T-cell (primary cell): Measurements from ENCODE around the gene ATXN2. TPM values are rescaled to one million over a fixed set of nuclear protein-coding genes. Genes with fewer than 3 reads are reported as not detected.
"Not testable (repeated sequence)": the region's sequence is repeated elsewhere in the genome, so short reads cannot be mapped to it uniquely, and the experiment has no call there.

Source experiments
- ATAC-seq, 4 experiments: fragments of 200-7000 bp in 3 of 4; fragments of 150-1000 bp in 1 of 4; cut with Tn5 transposase; replicated peaks in 1 of 4; 1 replicate in 3 of 4; 2 replicates in 1 of 4; pipeline ENCODE4 v1.10.0; 2021; ENCODE audit warnings: moderate library complexity in 3 of 4, mild to moderate bottlenecking in 2 of 4, moderate number of reproducible peaks in 1 of 4
- CTCF ChIA-PET, 2 donors: fragments of 300-600 bp; sonication (Branson Sonifier 250); formaldehyde crosslinking; loops; one replicate each; lab custom pipeline; 2022; ENCODE audit warnings: antibody characterized with exemption in 2 of 2; lab: Charles Lee
- POLR2A ChIA-PET, 2 donors: fragments of 300-600 bp; sonication (Branson Sonifier 250); formaldehyde crosslinking; loops; one replicate each; lab custom pipeline; 2022; ENCODE audit warnings: antibody characterized with exemption in 2 of 2; lab: Charles Lee
- DNase-seq, 35 experiments: peaks; one replicate each; pipeline versions ENCODE4 v3.0.0 to v3.0.0-alpha.2; 2013 to 2023
- H3K27ac ChIP-seq: one replicate; pipeline ENCODE4 v1.5.1; 2013; ENCODE audit warnings: low read length
- H3K27me3 ChIP-seq, 2 experiments: replicated peaks in 1 of 2; 1 replicate in 1 of 2; 2 replicates in 1 of 2; pipeline versions ENCODE4 v1.6.1 to v1.7.0; 2013; ENCODE audit warnings: low read length in 1 of 2, mixed read lengths in 1 of 2; ENCODE audit not compliant: control insufficient read depth in 2 of 2, insufficient read depth in 2 of 2; ENCODE audit errors: extremely low read depth in 1 of 2
- H3K36me3 ChIP-seq, 2 donors: 1 replicate in 1 of 2; 2 replicates in 1 of 2; pipeline versions ENCODE4 v1.6.1 to v1.7.0; 2013; ENCODE audit warnings: low read length in 1 of 2; ENCODE audit not compliant: control insufficient read depth in 2 of 2, insufficient read depth in 1 of 2; ENCODE audit errors: extremely low read depth in 1 of 2
- H3K4me1 ChIP-seq, 2 experiments: 1 replicate in 1 of 2; 2 replicates in 1 of 2; pipeline versions ENCODE4 v1.6.1 to v1.7.0; 2013; ENCODE audit warnings: low read length in 2 of 2, mixed read lengths in 1 of 2; ENCODE audit not compliant: insufficient read depth in 2 of 2, control insufficient read depth in 1 of 2; ENCODE audit errors: extremely low read depth in 1 of 2
- H3K4me3 ChIP-seq, 2 donors: 1 replicate in 1 of 2; 2 replicates in 1 of 2; pipeline versions ENCODE4 v1.5.1 to v1.7.0; 2013; ENCODE audit warnings: mild to moderate bottlenecking in 2 of 2, low read length in 1 of 2, moderate library complexity in 1 of 2; ENCODE audit not compliant: control insufficient read depth in 1 of 2; ENCODE audit errors: extremely low read depth in 1 of 2
- H3K9me3 ChIP-seq: 2 replicates; pipeline ENCODE4 v1.7.0; 2013
- H3K27ac Mint-ChIP-seq, 2 donors: one replicate each; pipeline ENCODE4 v1.8.0; 2020 to 2021; ENCODE audit warnings: mild to moderate bottlenecking in 2 of 2, mixed read lengths in 2 of 2
- H3K27me3 Mint-ChIP-seq, 2 donors: one replicate each; pipeline ENCODE4 v1.8.0; 2021 to 2022; ENCODE audit warnings: mixed read lengths in 2 of 2
- H3K36me3 Mint-ChIP-seq: one replicate; pipeline ENCODE4 v1.8.0; 2021; ENCODE audit warnings: mixed read lengths
- H3K4me1 Mint-ChIP-seq, 3 donors: one replicate each; pipeline ENCODE4 v1.8.0; 2020 to 2022; ENCODE audit warnings: mixed read lengths in 3 of 3, mild to moderate bottlenecking in 1 of 3
- H3K4me3 Mint-ChIP-seq, 3 donors: one replicate each; pipeline ENCODE4 v1.8.0; 2020 to 2022; ENCODE audit warnings: mild to moderate bottlenecking in 3 of 3, mixed read lengths in 3 of 3, moderate library complexity in 3 of 3
- H3K9me3 Mint-ChIP-seq, 3 donors: one replicate each; pipeline ENCODE4 v1.8.0; 2020 to 2022; ENCODE audit warnings: mixed read lengths in 3 of 3
- WGBS: methylation state at CpG from one replicate; pipeline ENCODE4 v1.1.5; 2013; ENCODE audit warnings: missing lambda C conversion rate; ENCODE audit not compliant: insufficient coverage; 5-methylcytosine and 5-hydroxymethylcytosine counted together
- total RNA-seq, 35 experiments: library from RNA in 6 of 35; stranded (reverse) in 6 of 35; fragments of 120-200 nt in 1 of 35; gene quantifications; one replicate each; pipeline versions ENCODE4 v1.2.1 to v1.2.4 and lab custom pipeline; 2013 to 2026

Gene ATXN2
- total RNA-seq, 5 donors from 2014 or later (not counting 1 experiment from before 2014, with no cell fraction given) = 48.6 to 54.0 (median 50.3) TPM

DNA sequence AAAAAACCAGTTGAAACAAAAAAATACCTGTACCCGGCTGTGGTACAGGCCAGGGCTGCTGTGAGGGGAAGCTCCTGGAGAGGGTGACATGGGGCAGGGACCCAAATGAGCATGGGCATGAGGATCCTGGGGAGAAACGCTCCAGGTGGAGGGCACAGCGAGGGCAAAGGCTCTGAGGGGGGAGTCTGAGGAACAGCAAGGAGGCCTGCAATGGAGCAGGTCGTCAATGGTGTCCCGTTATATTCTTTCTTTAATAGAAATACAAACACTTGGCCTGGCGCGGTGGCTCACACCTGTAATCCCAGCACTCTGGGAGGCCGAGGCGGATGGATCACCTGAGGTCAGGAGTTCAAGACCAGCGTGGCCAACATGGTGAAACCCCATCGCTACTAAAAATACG lies 1.9 kb upstream of the ATXN2 start:
- H3K27me3 Mint-ChIP-seq, H3K27ac ChIP-seq, POLR2A ChIA-PET, DNase-seq, ATAC-seq, H3K9me3 ChIP-seq, H3K9me3 Mint-ChIP-seq, CTCF ChIA-PET, H3K27ac Mint-ChIP-seq, H3K27me3 ChIP-seq, H3K4me3 ChIP-seq, H3K36me3 Mint-ChIP-seq, H3K36me3 ChIP-seq, H3K4me3 Mint-ChIP-seq: not testable (repeated sequence)
- 99% methylated on average over 6 of the region's 12 CpGs for WGBS
- peaks cover 12 to 21% of the 10 kb centered on the region in 2 experiments for H3K4me1 ChIP-seq
- H3K4me1 Mint-ChIP-seq = peaks cover 22 to 24% (median 24%) of the 10 kb centered on the region in 3 donors

DNA sequence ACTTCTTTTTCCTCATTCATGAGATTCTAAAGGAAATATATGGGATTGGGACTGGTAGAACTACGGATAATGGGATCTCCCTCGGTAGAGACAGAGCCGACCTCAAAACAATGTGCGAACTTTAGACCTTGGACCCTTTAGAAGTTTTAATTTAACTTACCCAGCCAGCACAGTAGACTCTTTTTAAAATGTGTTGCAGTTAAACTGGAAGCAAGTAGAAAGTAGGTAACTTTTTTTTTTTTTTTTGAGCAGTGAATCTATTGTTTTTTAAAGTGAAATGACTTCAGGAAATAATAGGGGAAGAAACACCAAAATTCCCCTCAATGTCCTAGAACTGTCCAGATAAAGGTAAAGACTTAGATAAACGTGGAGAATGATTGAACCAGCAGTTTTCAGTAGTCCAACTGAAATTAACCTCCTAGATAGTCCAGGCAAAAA lies 1.1 kb upstream of the ATXN2 start:
- H3K4me3 Mint-ChIP-seq = peak overlapping the region; percentile 81 to 87 (median 84)
- H3K9me3 ChIP-seq = no peaks in the 10 kb centered on the region
- H3K27ac Mint-ChIP-seq = peak overlapping the region; percentile 77 to 90
- ChIA-PET POLR2A (no interaction called here), CTCF (no interaction called here)
- peaks cover 27 to 32% (median 31%) of the 10 kb centered on the region in 3 donors for H3K4me1 Mint-ChIP-seq
- ATAC-seq (no peak), DNase-seq (no peak)
- H3K9me3 Mint-ChIP-seq = no peaks in the 10 kb centered on the region
- peak overlapping the region; percentile 76 to 93 for H3K4me3 ChIP-seq
- H3K36me3 Mint-ChIP-seq = no peaks in the 10 kb centered on the region
- no peaks in the 10 kb centered on the region for H3K27me3 Mint-ChIP-seq
- no CpG with 5 or more reads among the region's 5 CpGs for WGBS
- H3K4me1 ChIP-seq = peaks cover 12 to 21% of the 10 kb centered on the region in 2 experiments
- no peaks in the 10 kb centered on the region for H3K36me3 ChIP-seq
- no peaks in the 10 kb centered on the region for H3K27me3 ChIP-seq
- H3K27ac ChIP-seq = peak overlapping the region; percentile 79

DNA sequence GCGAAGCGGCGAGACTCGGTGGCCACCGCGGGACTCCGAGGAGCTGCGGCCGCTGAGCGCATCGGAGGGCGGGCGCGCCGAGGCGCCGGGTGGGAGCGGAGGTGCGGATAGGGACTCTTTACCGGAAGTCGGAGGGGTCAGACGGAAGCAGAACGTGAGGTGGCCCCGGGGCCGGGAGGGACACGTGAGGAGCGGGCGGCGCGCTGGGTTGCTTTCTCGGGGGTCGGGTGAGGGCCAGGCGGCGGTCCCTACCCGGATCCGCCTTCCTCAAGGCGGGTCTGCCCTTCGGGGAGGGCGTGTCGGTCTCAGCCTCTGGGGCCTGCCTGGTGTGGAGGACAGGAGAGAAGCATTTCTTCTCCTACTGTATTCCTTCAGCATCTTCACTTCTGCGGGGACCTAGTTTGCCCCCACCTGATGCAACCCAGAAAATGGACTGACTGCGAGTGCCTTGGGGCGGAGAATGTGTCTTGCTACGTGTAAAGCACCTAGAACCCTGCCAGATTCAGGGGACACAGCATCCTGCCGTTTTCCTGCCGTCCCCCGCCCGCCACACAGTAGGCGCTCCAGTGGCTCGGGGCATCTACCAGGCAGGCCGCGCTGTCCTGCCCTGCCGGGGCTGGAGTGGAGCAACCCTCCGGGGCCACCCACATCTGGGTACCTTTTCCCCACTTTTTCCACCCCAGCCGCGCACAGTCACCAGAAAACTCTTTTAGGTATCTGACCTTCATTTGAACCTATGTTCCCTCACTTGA lies 514 bp upstream of the ATXN2 start:
- ChIA-PET CTCF (interaction anchor here in 1 of 2 donors (0.5 kb wide), 1 partner anchor 264 kb away, joined by 3 read pairs; no protein-coding TSS in a partner anchor), POLR2A (no interaction called here)
- ATAC-seq (peak; percentile 78 to 84 (median 80)), DNase-seq (peak; percentile 61 to 90 (median 76))
- Mint-ChIP-seq H3K27ac (peak overlapping the region; percentile 77 to 90), H3K36me3 (no peaks in the 10 kb centered on the region), H3K9me3 (no peaks in the 10 kb centered on the region), H3K4me3 (peak overlapping the region; percentile 81 to 87 (median 84)), H3K4me1 (peaks cover 33 to 38% (median 37%) of the 10 kb centered on the region in 3 donors), H3K27me3 (no peaks in the 10 kb centered on the region)
- Histone ChIP-seq H3K4me3 (peak overlapping the region; percentile 76 to 93), H3K27me3 (no peaks in the 10 kb centered on the region), H3K9me3 (no peaks in the 10 kb centered on the region), H3K27ac (peak overlapping the region; percentile 79), H3K36me3 (no peaks in the 10 kb centered on the region), H3K4me1 (peaks cover 12 to 21% of the 10 kb centered on the region in 2 experiments)
- under 1% methylated on average over 39 of the region's 56 CpGs for WGBS

DNA sequence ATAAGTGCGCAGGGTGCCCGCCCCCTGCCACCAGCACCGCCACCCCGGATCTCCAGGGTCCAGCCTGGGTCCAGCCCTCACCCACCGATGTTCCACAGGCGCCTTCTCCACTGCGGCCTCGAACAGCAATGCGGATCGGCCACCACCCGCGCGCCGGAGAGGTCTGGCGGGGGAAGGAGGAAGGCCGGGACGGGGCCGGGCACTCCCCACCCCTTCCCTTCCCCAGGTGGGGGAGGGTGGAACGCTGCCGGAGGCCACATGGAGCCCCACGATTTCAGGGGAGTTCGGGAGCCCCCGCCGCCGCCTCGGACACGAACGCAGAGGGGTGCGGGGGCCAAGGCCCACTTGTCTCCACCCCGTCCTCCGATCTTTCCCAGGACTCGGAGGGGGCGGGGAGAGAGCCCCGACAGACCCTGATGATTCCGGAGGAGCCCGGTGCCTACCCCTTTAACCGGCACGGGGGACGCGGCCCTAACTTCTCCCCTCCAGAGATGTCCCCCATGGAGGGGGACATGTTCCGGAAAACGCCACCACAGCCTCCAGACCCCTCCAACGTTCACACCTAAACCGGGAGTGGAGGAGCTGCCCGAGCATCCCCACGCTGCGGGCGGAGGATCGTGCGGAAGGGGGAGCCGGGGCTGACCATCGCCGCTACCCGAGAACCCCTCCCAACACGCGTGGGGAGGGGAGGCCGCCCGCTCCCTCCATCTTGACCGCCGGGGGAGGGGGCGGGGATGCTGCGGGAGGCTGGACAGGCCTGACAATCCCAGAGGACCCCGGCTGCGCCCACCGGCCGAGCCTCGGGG lies 1.1 kb downstream of the ATXN2 start:
- H3K9me3 ChIP-seq = no peaks in the 10 kb centered on the region
- Mint-ChIP-seq H3K4me1 (peaks cover 47 to 49% (median 47%) of the 10 kb centered on the region in 3 donors), H3K9me3 (no peaks in the 10 kb centered on the region), H3K27ac (peak overlapping the region; percentile 80 to 91), H3K27me3 (no peaks in the 10 kb centered on the region), H3K4me3 (peak overlapping the region; percentile 87 to 93 (median 91)), H3K36me3 (no peaks in the 10 kb centered on the region)
- 0% methylated on average over 16 of the region's 67 CpGs for WGBS
- H3K4me1 ChIP-seq = peaks cover 12 to 21% of the 10 kb centered on the region in 2 experiments
- peak overlapping the region; percentile 1 for H3K27ac ChIP-seq
- peak in 22 of 35 experiments; percentile 1 to 33 (median 8) for DNase-seq
- peak overlapping the region; percentile 93 for H3K4me3 ChIP-seq
- no peak for ATAC-seq
- no peaks in the 10 kb centered on the region for H3K36me3 ChIP-seq
- ChIA-PET POLR2A (no interaction called here), CTCF (no interaction called here)
- H3K27me3 ChIP-seq = no peaks in the 10 kb centered on the region

DNA sequence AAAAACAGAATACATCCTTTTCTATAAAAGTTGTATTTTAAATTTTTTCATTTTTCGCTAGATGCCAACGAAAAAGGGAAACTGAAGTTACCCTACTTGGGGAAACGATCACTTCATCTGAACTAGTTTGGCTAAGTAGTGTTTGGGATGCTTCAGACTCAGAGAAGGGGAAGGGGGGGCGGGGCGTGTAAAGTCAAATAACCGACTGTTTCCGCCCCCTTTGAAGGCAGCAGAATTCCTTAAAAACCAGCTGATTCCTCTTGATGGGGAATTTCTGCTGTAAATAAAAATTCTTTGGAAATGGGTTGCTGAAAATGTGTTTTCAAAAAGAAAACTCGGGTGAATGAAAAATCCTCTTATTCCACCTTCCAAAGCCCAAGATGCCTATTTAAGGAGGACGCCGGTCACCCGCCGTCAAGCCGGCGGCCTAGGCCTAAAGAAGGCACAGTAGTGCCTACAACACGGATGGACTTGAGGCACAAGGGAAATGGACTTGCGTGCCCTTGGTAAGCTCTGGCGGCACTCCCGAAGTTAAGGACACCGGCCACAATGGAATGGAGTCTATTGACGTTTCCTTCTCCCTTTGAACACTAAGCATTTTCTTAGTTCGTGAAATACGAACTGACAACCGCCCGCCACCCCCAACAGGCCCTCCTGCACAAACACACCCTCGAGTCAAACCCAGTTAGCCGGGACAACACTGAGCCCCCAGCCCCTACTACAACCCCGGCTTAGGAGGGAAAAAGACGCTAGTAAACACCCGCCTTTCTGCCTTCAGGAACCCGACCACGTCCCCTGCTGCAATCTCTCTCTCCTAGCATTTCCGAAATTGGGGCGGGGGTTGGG lies 1.9 kb downstream of the ATXN2 start:
- Histone ChIP-seq H3K4me3 (peak overlapping the region; percentile 93), H3K27me3 (no peaks in the 10 kb centered on the region), H3K27ac (peak overlapping the region; percentile 1), H3K4me1 (peaks cover 12 to 21% of the 10 kb centered on the region in 2 experiments), H3K9me3 (no peaks in the 10 kb centered on the region), H3K36me3 (no peaks in the 10 kb centered on the region)
- H3K36me3 Mint-ChIP-seq = no peaks in the 10 kb centered on the region
- no peak for ATAC-seq
- DNase-seq = peak in 17 of 35 experiments; percentile 1 to 29 (median 13)
- peak overlapping the region; percentile 80 to 91 for H3K27ac Mint-ChIP-seq
- no peaks in the 10 kb centered on the region for H3K9me3 Mint-ChIP-seq
- POLR2A ChIA-PET = interaction anchor here in 1 of 2 donors (0.7 kb wide), 1 partner anchor 892 kb away, joined by 3 read pairs; no protein-coding TSS in a partner anchor
- H3K4me1 Mint-ChIP-seq = peaks cover 47 to 53% (median 52%) of the 10 kb centered on the region in 3 donors
- H3K4me3 Mint-ChIP-seq = peak overlapping the region; percentile 87 to 93 (median 91)
- CTCF ChIA-PET = no interaction called here
- WGBS = 7% methylated on average over 18 of the region's 33 CpGs
- H3K27me3 Mint-ChIP-seq = no peaks in the 10 kb centered on the region
